GM12878 (cell line): Measurements from ENCODE around the gene SMURF1. TPM values are rescaled to one million over a fixed set of nuclear protein-coding genes. Genes with fewer than 3 reads are reported as not detected.

Experiments used
- ATAC-seq: fragments of 200-7000 bp; cut with Tn5 transposase; 3 replicates; pipeline ENCODE4 v1.9.1; 2020; ENCODE audit warnings: mild to moderate bottlenecking, moderate library complexity
- BruUV-seq: library from RNA; stranded (reverse); fragments of 400-500 nt; replicated peaks from 2 replicates; lab custom pipeline; 2021; lab: Mats Ljungman, UMichigan
- CTCF ChIA-PET: fragments of 300-600 bp; sonication (Branson Sonifier 250); formaldehyde crosslinking; extraction: SDS; loops from one replicate; lab custom pipeline; 2021; ENCODE audit warnings: inconsistent platforms; lab: Yijun Ruan, JAX
- POLR2A ChIA-PET: fragments of 350-600 bp; formaldehyde crosslinking; extraction: SDS; loops from one replicate; lab custom pipeline; 2021; ENCODE audit warnings: inconsistent platforms; lab: Charles Lee
- RAD21 ChIA-PET: fragments of 300-600 bp; sonication (Branson Sonifier 250); formaldehyde crosslinking; loops from one replicate; lab custom pipeline; 2023; ENCODE audit warnings: antibody characterized with exemption; ENCODE audit not compliant: unreplicated experiment; lab: Charles Lee
- SMC1A ChIA-PET: fragments of 300-600 bp; sonication (Branson Sonifier 250); formaldehyde crosslinking; loops from one replicate; lab custom pipeline; 2023; ENCODE audit not compliant: unreplicated experiment, uncharacterized antibody; lab: Charles Lee
- DNase-seq: peaks from one replicate; pipeline ENCODE4 v3.0.0-alpha.2; 2011; ENCODE audit warnings: low read depth, low spot score
- FAIRE-seq: peaks from 3 replicates; lab custom pipeline; 2011; peaks lifted over from hg19 to GRCh38; lab: Jason Lieb, UNC
- H2AFZ ChIP-seq: 2 replicates; pipeline ENCODE4 v1.6.0; 2011; ENCODE audit warnings: low read depth, low read length, control low read depth; ENCODE audit not compliant: control insufficient read depth
- H3K27ac ChIP-seq: 2 replicates; pipeline ENCODE4 v1.5.1; 2011; ENCODE audit warnings: control low read depth; ENCODE audit not compliant: control insufficient read depth, insufficient read depth
- H3K27me3 ChIP-seq, 2 experiments: replicated peaks in 1 of 2; 2 replicates each; pipeline versions ENCODE4 v1.6.0 to v1.6.1; 2011; ENCODE audit warnings: low read length in 1 of 2; ENCODE audit not compliant: control insufficient read depth in 2 of 2, insufficient read depth in 2 of 2
- H3K36me3 ChIP-seq, 2 experiments: 2 replicates each; pipeline ENCODE4 v1.5.1; 2011; ENCODE audit warnings: low read length in 1 of 2; ENCODE audit not compliant: control insufficient read depth in 2 of 2, insufficient read depth in 2 of 2
- H3K4me1 ChIP-seq: 2 replicates; pipeline ENCODE4 v1.6.1; 2011; ENCODE audit warnings: mild to moderate bottlenecking, low read length, moderate library complexity, mixed read lengths; ENCODE audit not compliant: control insufficient read depth, insufficient read depth
- H3K4me2 ChIP-seq: 2 replicates; pipeline ENCODE4 v1.6.0; 2011; ENCODE audit warnings: control low read depth; ENCODE audit not compliant: control insufficient read depth, insufficient read depth
- H3K4me3 ChIP-seq: fragments of 200-600 bp; sonication (generic); 2 replicates; pipeline ENCODE4 v1.5.1; 2016
- H3K79me2 ChIP-seq: 2 replicates; pipeline ENCODE4 v1.6.0; 2011; ENCODE audit warnings: low read length; ENCODE audit not compliant: control insufficient read depth, insufficient read depth
- H3K9ac ChIP-seq: 2 replicates; pipeline ENCODE4 v1.8.0; 2011; ENCODE audit warnings: low read length, control low read depth, mixed read lengths; ENCODE audit not compliant: control insufficient read depth, insufficient read depth
- H3K9me3 ChIP-seq: replicated peaks from 3 replicates; pipeline ENCODE4 v1.5.1; 2011; ENCODE audit warnings: mild to moderate bottlenecking, low read length; ENCODE audit not compliant: control insufficient read depth, insufficient read depth
- H4K20me1 ChIP-seq: 2 replicates; pipeline ENCODE4 v1.6.0; 2011; ENCODE audit not compliant: control insufficient read depth, insufficient read depth
- CTCF ChIP-seq, 3 experiments: IDR thresholded peaks in 2 of 3; conservative IDR thresholded peaks in 1 of 3; 2 replicates each; pipeline ENCODE4 v1.5.1; 2011; ENCODE audit warnings: low read depth in 3 of 3, low read length in 3 of 3, mild to moderate bottlenecking in 3 of 3, control low read depth in 2 of 3, moderate library complexity in 2 of 3, inconsistent platforms in 1 of 3, mixed read lengths in 1 of 3; ENCODE audit not compliant: control insufficient read depth in 2 of 3, insufficient read depth in 1 of 3; ENCODE audit errors: extremely low read depth in 1 of 3
- EED ChIP-seq: sonication (generic); IDR thresholded peaks from 2 replicates; pipeline ENCODE4 v1.6.1; 2016; ENCODE audit warnings: antibody characterized with exemption, low read depth
- HSF1 ChIP-seq: fragments of 150-350 bp; IDR thresholded peaks from 2 replicates; pipeline ENCODE4 v1.6.1; 2014; ENCODE audit warnings: mild to moderate bottlenecking, low read depth, low read length
- NR2C2 ChIP-seq: IDR thresholded peaks from 2 replicates; pipeline ENCODE4 v1.6.1; 2011; ENCODE audit warnings: borderline replicate concordance, low read depth; ENCODE audit not compliant: control insufficient read depth, insufficient read length
- POLR2AphosphoS2 ChIP-seq: IDR thresholded peaks from 2 replicates; pipeline ENCODE4 v1.6.1; 2011; ENCODE audit warnings: low read depth, mild to moderate bottlenecking, low read length, improper control_type of control experiment, moderate library complexity
- SKIL ChIP-seq: fragments of 450-650 bp; IDR thresholded peaks from 2 replicates; pipeline ENCODE4 v1.6.1; 2017; ENCODE audit warnings: mild to moderate bottlenecking, low read depth, inconsistent platforms; ENCODE audit not compliant: poor library complexity, severe bottlenecking
- SMAD1 ChIP-seq: fragments of 450-650 bp; IDR thresholded peaks from 2 replicates; pipeline ENCODE4 v1.6.1; 2018; ENCODE audit warnings: mild to moderate bottlenecking, low read depth; ENCODE audit not compliant: partially characterized antibody
- SMARCA5 ChIP-seq: fragments of 450-650 bp; IDR thresholded peaks from 2 replicates; pipeline ENCODE4 v1.6.1; 2017; ENCODE audit warnings: mild to moderate bottlenecking
- SMC3 ChIP-seq: IDR thresholded peaks from 2 replicates; pipeline ENCODE4 v1.6.1; 2011; ENCODE audit warnings: low read length, improper control_type of control experiment, borderline replicate concordance
- SREBF1 ChIP-seq: IDR thresholded peaks from 2 replicates; pipeline ENCODE4 v1.6.1; 2012; ENCODE audit warnings: mild to moderate bottlenecking, low read length
- TAF1 ChIP-seq: IDR thresholded peaks from 2 replicates; pipeline ENCODE4 v1.6.1; 2011; ENCODE audit warnings: mild to moderate bottlenecking, low read depth, low read length, borderline replicate concordance
- TARDBP ChIP-seq: IDR thresholded peaks from 2 replicates; pipeline ENCODE4 v1.6.1; 2016; ENCODE audit warnings: borderline replicate concordance
- USF1 ChIP-seq: IDR thresholded peaks from 2 replicates; pipeline ENCODE4 v1.6.1; 2011; ENCODE audit warnings: borderline replicate concordance, low read depth, mild to moderate bottlenecking, moderate library complexity, mixed read lengths, low read length; ENCODE audit not compliant: insufficient read depth; ENCODE audit errors: extremely low read length
- USF2 ChIP-seq: IDR thresholded peaks from 2 replicates; pipeline ENCODE4 v1.6.1; 2011; ENCODE audit warnings: low read depth, low read length, improper control_type of control experiment, borderline replicate concordance
- ZNF622 ChIP-seq: fragments of 450-650 bp; IDR thresholded peaks from 2 replicates; pipeline ENCODE4 v1.6.1; 2017; ENCODE audit warnings: mild to moderate bottlenecking, inconsistent platforms
- ZSCAN29 ChIP-seq: fragments of 450-650 bp; IDR thresholded peaks from 2 replicates; pipeline ENCODE4 v1.6.1; 2017; ENCODE audit warnings: mild to moderate bottlenecking, moderate library complexity
- WGBS: methylation state at CpG from one replicate; pipeline ENCODE4 v1.1.6; 2016; ENCODE audit warnings: low lambda C conversion rate; ENCODE audit not compliant: insufficient replicate concordance, insufficient coverage; ENCODE audit errors: missing lambda C conversion rate; 5-methylcytosine and 5-hydroxymethylcytosine counted together
- in situ Hi-C: fragments of 300-500 bp; cut with MboI; formaldehyde crosslinking; loops from 9 replicates; pipeline ENCODE4 v1.14.3; 2018; ENCODE audit warnings: mixed read lengths
- intact Hi-C: fragments of 100-400 bp; cut with micrococcal nuclease; formaldehyde crosslinking; loops from one replicate; pipeline ENCODE4 v1.14.2; 2022; ENCODE audit not compliant: unreplicated experiment
- polyA plus RNA-seq, 11 experiments: library from polyadenylated mRNA; depleted of rRNA in 4 of 11; unstranded in 6 of 11; stranded (reverse) in 5 of 11; fragments of >200 nt; fragmentation: Nextera tagmentation in 4 of 11; fragmentation: Illumina TruSeq in 1 of 11; extraction: Ambion mirVana in 4 of 11; extraction: Trizol in 1 of 11; gene quantifications; 1 replicate in 1 of 11; 2 replicates in 10 of 11; pipeline versions ENCODE4 v1.2.1 to v1.2.3, GENCODE V29; 2011 to 2016; ENCODE audit warnings: inconsistent platforms in 2 of 11, missing spikeins in 2 of 11, low read depth in 1 of 11
- total RNA-seq, 4 experiments: library from RNA; depleted of rRNA in 3 of 4; stranded (reverse); fragments of >200 nt in 3 of 4; fragmentation: Illumina TruSeq in 1 of 4; extraction: Trizol in 1 of 4; gene quantifications; 2 replicates each; pipeline versions ENCODE4 v1.2.1 to v1.2.3, GENCODE V29; 2013 to 2021

SMURF1 gene
- total and polyA plus RNA-seq, 10 of the 15 experiments (the other 5 are each of a cell fraction or from before 2014, with no cell fraction given), result 0.76 to 14.0 (median 7.9) TPM

GRCh38 chr7:99047526-99048077, 96.3 kb downstream of the SMURF1 start:
- in situ Hi-C loops, result no loop called here
- BruUV-seq, result no TSS peak

More at GRCh38 chr7:99047526-99048077, 96.3 kb downstream of the SMURF1 start:
- H2AFZ ChIP-seq, result no peak overlapping the region
- TF ChIP-seq NR2C2, result no peak
- no peak for TF ChIP-seq USF1
- TF ChIP-seq SMARCA5, result no peak
- no peak for TF ChIP-seq TARDBP
- TF ChIP-seq ZSCAN29, result no peak
- no peak for TF ChIP-seq SMC3
- no peak for TF ChIP-seq EED
- no peak for TF ChIP-seq USF2
- no peak for TF ChIP-seq SREBF1
- TF ChIP-seq SKIL, result no peak
- no peak for TF ChIP-seq SMAD1
- TF ChIP-seq CTCF (IDR thresholded peaks at IDR 0.05 in 2 of 3, conservative IDR thresholded peaks at IDR 0.05 in 1 of 3; ENCODE audit: control insufficient read depth in 2 of 3, extremely low read depth in 1 of 3, insufficient read depth in 1 of 3, low read depth in 3 of 3, low read length in 3 of 3), result no peak
- TF ChIP-seq POLR2AphosphoS2, result no peak
- TF ChIP-seq TAF1, result no peak
- no peak for TF ChIP-seq ZNF622
- no peak for TF ChIP-seq HSF1
- FAIRE-seq (no peak), DNase-seq (no peak), ATAC-seq (no peak)
- no peak overlapping the region for H3K27ac ChIP-seq
- peaks cover 12 to 26% of the 10 kb centered on the region in 2 experiments for H3K36me3 ChIP-seq
- no peaks in the 10 kb centered on the region for H3K79me2 ChIP-seq
- no peaks in the 10 kb centered on the region for H3K27me3 ChIP-seq
- no peak overlapping the region for H3K4me2 ChIP-seq
- H3K4me1 ChIP-seq, result no peaks in the 10 kb centered on the region
- 97% methylated on average over 15 of the region's 15 CpGs for WGBS
- no peak overlapping the region for H3K4me3 ChIP-seq
- SMC1A ChIA-PET, result interaction anchor here (0.9 kb wide), 1 partner anchor 82 kb away, joined by 3 read pairs; no protein-coding TSS in a partner anchor
- POLR2A ChIA-PET, result no interaction called here
- RAD21 ChIA-PET, result interaction anchor here (0.6 to 1.0 kb wide), 2 partner anchors 71 to 97 kb away, joined by 3 to 4 read pairs; no protein-coding TSS in a partner anchor
- no peak overlapping the region for H3K9ac ChIP-seq
- H4K20me1 ChIP-seq, result no peaks in the 10 kb centered on the region
- CTCF ChIA-PET, result interaction anchor here (0.7 kb wide), 1 partner anchor 240 kb away, joined by 3 read pairs; no protein-coding TSS in a partner anchor
- intact Hi-C loops, result no loop called here
- H3K9me3 ChIP-seq, result no peaks in the 10 kb centered on the region
